Chondrocyte (in vitro differentiated cells): ENCODE data around the gene DTX3. TPM values are rescaled to one million over a fixed set of nuclear protein-coding genes. Genes with fewer than 3 reads are reported as not detected.
"Not testable (repeated sequence)": the region's sequence is repeated elsewhere in the genome, so short reads cannot be mapped to it uniquely, and the experiment has no call there.

Experiments used
- DNase-seq: peaks from one replicate; pipeline ENCODE4 v3.0.0; 2021; ENCODE audit warnings: mixed read lengths, low spot score
- H3K27ac Mint-ChIP-seq: one replicate; pipeline ENCODE4 v1.8.0; 2021; ENCODE audit warnings: mild to moderate bottlenecking, moderate library complexity, mixed read lengths; ENCODE audit not compliant: unreplicated experiment
- H3K27me3 Mint-ChIP-seq: 2 replicates; pipeline ENCODE4 v1.8.0; 2021; ENCODE audit warnings: low read depth, mixed read lengths
- H3K36me3 Mint-ChIP-seq: 2 replicates; pipeline ENCODE4 v1.8.0; 2021; ENCODE audit warnings: low read depth, mixed read lengths
- H3K4me1 Mint-ChIP-seq: 2 replicates; pipeline ENCODE4 v1.8.0; 2021; ENCODE audit warnings: low read depth, mild to moderate bottlenecking, mixed read lengths
- H3K4me3 Mint-ChIP-seq: one replicate; pipeline ENCODE4 v1.8.0; 2021; ENCODE audit warnings: mild to moderate bottlenecking, moderate library complexity, mixed read lengths; ENCODE audit not compliant: unreplicated experiment
- H3K9me3 Mint-ChIP-seq: 2 replicates; pipeline ENCODE4 v1.8.0; 2021; ENCODE audit warnings: low read depth, mixed read lengths
- CTCF ChIP-seq: fragments of 200-600 bp; sonication (generic); IDR thresholded peaks from 2 replicates; pipeline ENCODE4 v1.5.0; 2021; ENCODE audit warnings: antibody characterized with exemption, mild to moderate bottlenecking, moderate library complexity
- total RNA-seq: library from RNA; stranded (reverse); gene quantifications from 3 replicates; pipeline ENCODE4 v1.2.1, GENCODE V29; 2021

Gene DTX3
- total RNA-seq, 1 donor from 2014 or later, result 29.8 TPM

- no peak overlapping the region for H3K4me3 Mint-ChIP-seq
- no peaks in the 10 kb centered on the region for H3K9me3 Mint-ChIP-seq
- no peak overlapping the region for H3K27ac Mint-ChIP-seq
- H3K27me3 Mint-ChIP-seq, result peaks cover 13% of the 10 kb centered on the region
- peaks cover 18% of the 10 kb centered on the region for H3K36me3 Mint-ChIP-seq
- DNase-seq, result no peak
- no peak for TF ChIP-seq CTCF
- H3K4me1 Mint-ChIP-seq, result peaks cover 27% of the 10 kb centered on the region
Observed at GRCh38 chr12:57616383-57617101, 11.9 kb downstream of the DTX3 start.

DNA sequence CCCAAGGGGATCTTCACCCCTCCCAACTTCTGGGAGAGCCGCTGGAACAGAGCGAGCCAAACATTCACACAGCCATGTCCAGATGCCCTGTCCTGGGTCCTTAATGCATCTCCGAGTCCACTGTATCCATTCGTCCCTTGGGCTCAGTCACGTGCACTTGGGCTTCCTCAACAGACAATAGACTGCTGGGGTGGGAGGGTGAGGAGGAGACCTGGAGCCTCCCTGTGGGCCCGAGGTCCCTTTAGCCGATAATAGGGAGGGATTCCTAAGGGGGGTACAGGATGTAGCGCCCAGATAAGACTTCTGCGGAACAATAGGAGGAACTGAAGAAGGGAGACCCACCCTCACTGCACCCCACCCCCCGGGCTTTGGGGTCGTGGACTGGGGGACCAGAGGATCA lies 13.3 kb downstream of the DTX3 start:
- H3K27me3 Mint-ChIP-seq, result peaks cover 22% of the 10 kb centered on the region
- H3K27ac Mint-ChIP-seq, result no peak overlapping the region
- no peak for DNase-seq
- TF ChIP-seq CTCF, result no peak
- H3K4me1 Mint-ChIP-seq, result peaks cover 27% of the 10 kb centered on the region
- no peak overlapping the region for H3K4me3 Mint-ChIP-seq
- H3K36me3 Mint-ChIP-seq, result peaks cover 22% of the 10 kb centered on the region
- no peaks in the 10 kb centered on the region for H3K9me3 Mint-ChIP-seq

- H3K27me3 Mint-ChIP-seq, result peaks cover 25% of the 10 kb centered on the region
- not testable (repeated sequence) for H3K4me3 Mint-ChIP-seq, H3K9me3 Mint-ChIP-seq, DNase-seq, H3K27ac Mint-ChIP-seq
- peaks cover 27% of the 10 kb centered on the region for H3K4me1 Mint-ChIP-seq
- H3K36me3 Mint-ChIP-seq, result peaks cover 23% of the 10 kb centered on the region
Observed at GRCh38 chr12:57618431-57618830, 13.8 kb downstream of the DTX3 start.

DNA sequence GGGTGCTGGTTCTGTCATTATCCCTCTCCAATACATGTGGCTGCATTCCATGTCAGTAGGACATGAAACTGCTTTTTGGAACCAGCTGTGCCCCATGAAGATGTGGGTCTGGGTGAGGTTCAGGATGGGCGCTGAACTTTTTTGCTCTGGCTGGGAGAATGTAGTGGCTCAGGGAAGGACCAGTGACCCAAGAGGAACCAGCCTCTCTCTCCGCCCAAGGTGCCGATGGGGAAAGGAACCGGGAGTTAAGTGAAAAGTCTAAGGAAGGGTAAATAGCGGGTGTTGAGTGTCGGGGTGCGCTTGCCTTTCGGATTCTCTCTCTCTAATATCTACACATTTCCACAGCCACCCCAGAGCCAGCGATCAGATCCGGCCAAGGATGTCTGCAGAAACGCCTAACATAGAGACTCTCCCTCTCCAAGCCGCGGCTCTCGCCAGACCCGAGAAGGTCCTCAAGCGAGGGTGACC lies 14.4 kb downstream of the DTX3 start:
- Mint-ChIP-seq H3K9me3 (no peaks in the 10 kb centered on the region), H3K27me3 (peaks cover 27% of the 10 kb centered on the region), H3K4me3 (no peak overlapping the region), H3K27ac (no peak overlapping the region), H3K36me3 (peaks cover 23% of the 10 kb centered on the region), H3K4me1 (peaks cover 27% of the 10 kb centered on the region)
- DNase-seq, result no peak
- no peak for TF ChIP-seq CTCF

- Mint-ChIP-seq H3K27me3 (peaks cover 33% of the 10 kb centered on the region), H3K27ac (no peak overlapping the region), H3K9me3 (no peaks in the 10 kb centered on the region), H3K4me1 (peaks cover 27% of the 10 kb centered on the region), H3K36me3 (peaks cover 23% of the 10 kb centered on the region), H3K4me3 (no peak overlapping the region)
- no peak for TF ChIP-seq CTCF
- no peak for DNase-seq
Observed at GRCh38 chr12:57619434-57620244, 15.0 kb downstream of the DTX3 start.
